DND-41 (cell line): ENCODE measurements around the gene ATG9A.

Experiments used
- ATAC-seq: fragments of 200-7000 bp; cut with Tn5 transposase; 3 replicates; pipeline ENCODE4 v1.9.1; 2021; ENCODE audit warnings: low read depth; ENCODE audit not compliant: insufficient read depth
- DNase-seq: peaks from one replicate; pipeline ENCODE4 v3.0.0-alpha.2; 2020
- H2AFZ ChIP-seq: 2 replicates; pipeline ENCODE4 v1.6.0; 2012; ENCODE audit warnings: low read depth, low read length
- H3K27ac ChIP-seq: 2 replicates; pipeline ENCODE4 v1.5.1; 2012; ENCODE audit warnings: low read length, inconsistent platforms
- H3K27me3 ChIP-seq: fragments of 200-600 bp; sonication (generic); 2 replicates; pipeline ENCODE4 v1.6.0; 2012; ENCODE audit warnings: low read length, mild to moderate bottlenecking, inconsistent platforms; ENCODE audit not compliant: insufficient read depth, poor library complexity
- H3K36me3 ChIP-seq: 2 replicates; pipeline ENCODE4 v1.5.1; 2012; ENCODE audit warnings: low read length, inconsistent platforms; ENCODE audit not compliant: insufficient read depth
- H3K4me1 ChIP-seq: 2 replicates; pipeline ENCODE4 v1.5.1; 2012; ENCODE audit warnings: mild to moderate bottlenecking, low read length; ENCODE audit not compliant: insufficient read depth
- H3K4me2 ChIP-seq: 2 replicates; pipeline ENCODE4 v1.6.0; 2012; ENCODE audit warnings: mild to moderate bottlenecking, moderate library complexity, low read length, inconsistent platforms; ENCODE audit not compliant: insufficient read depth
- H3K4me3 ChIP-seq, 2 experiments: fragments of 200-600 bp in 1 of 2; shearing (Covaris generic) in 1 of 2; 2 replicates each; pipeline ENCODE4 v1.5.1; 2012 to 2016; ENCODE audit warnings: inconsistent platforms in 2 of 2, low read length in 2 of 2, mild to moderate bottlenecking in 2 of 2, low read depth in 1 of 2, moderate library complexity in 1 of 2
- H3K79me2 ChIP-seq: 2 replicates; pipeline ENCODE4 v1.6.0; 2012; ENCODE audit warnings: low read length, inconsistent platforms; ENCODE audit not compliant: insufficient read depth
- H3K9ac ChIP-seq: 2 replicates; pipeline ENCODE4 v1.6.0; 2012; ENCODE audit warnings: low read depth, mild to moderate bottlenecking, inconsistent platforms, low read length, moderate library complexity
- H3K9me3 ChIP-seq: 2 replicates; pipeline ENCODE4 v1.5.1; 2012; ENCODE audit warnings: low read length, moderate library complexity, mild to moderate bottlenecking, inconsistent platforms; ENCODE audit not compliant: insufficient read depth, severe bottlenecking
- H4K20me1 ChIP-seq: 2 replicates; pipeline ENCODE4 v1.6.0; 2012; ENCODE audit warnings: low read length; ENCODE audit not compliant: insufficient read depth
- CTCF ChIP-seq: IDR thresholded peaks from 2 replicates; pipeline ENCODE4 v1.5.1; 2012; ENCODE audit warnings: borderline replicate concordance, low read length, moderate library complexity, mild to moderate bottlenecking; ENCODE audit not compliant: poor library complexity, severe bottlenecking; ENCODE audit errors: extremely low read depth
- EZH2 ChIP-seq: IDR thresholded peaks from 3 replicates; pipeline ENCODE4 v1.6.1; 2012; ENCODE audit warnings: borderline replicate concordance, low read depth, mild to moderate bottlenecking, moderate library complexity, low read length, inconsistent platforms; ENCODE audit not compliant: severe bottlenecking

The ATG9A gene

GRCh38 chr2:219274361-219274921, 45.0 kb upstream of the ATG9A start:
- Histone ChIP-seq H3K4me1 (peaks cover 18% of the 10 kb centered on the region), H3K4me2 (no peak overlapping the region), H3K4me3 (no peak overlapping the region), H3K9ac (no peak overlapping the region), H3K79me2 (no peaks in the 10 kb centered on the region), H3K27ac (no peak overlapping the region), H3K9me3 (no peaks in the 10 kb centered on the region), H2AFZ (no peak overlapping the region), H3K36me3 (no peaks in the 10 kb centered on the region), H3K27me3 (peaks cover 11% of the 10 kb centered on the region), H4K20me1 (peaks cover 4% of the 10 kb centered on the region; the same call in 1 of the 2 replicates)
- no peak for ATAC-seq
- DNase-seq, result no peak
- no peak for TF ChIP-seq EZH2
- no peak for TF ChIP-seq CTCF

- Histone ChIP-seq H3K9ac (no peak overlapping the region), H3K79me2 (no peaks in the 10 kb centered on the region), H3K27me3 (peaks cover 12% of the 10 kb centered on the region), H3K4me1 (peaks cover 16% of the 10 kb centered on the region), H3K36me3 (no peaks in the 10 kb centered on the region), H3K4me3 (no peak overlapping the region), H4K20me1 (peaks cover 4% of the 10 kb centered on the region; the same call in 1 of the 2 replicates), H3K27ac (no peak overlapping the region), H3K4me2 (no peak overlapping the region), H2AFZ (no peak overlapping the region), H3K9me3 (no peaks in the 10 kb centered on the region)
- no peak for ATAC-seq
- DNase-seq, result no peak
- TF ChIP-seq CTCF (no peak), EZH2 (no peak)
Observed at GRCh38 chr2:219273937-219274336, 44.5 kb upstream of the ATG9A start.

DNA sequence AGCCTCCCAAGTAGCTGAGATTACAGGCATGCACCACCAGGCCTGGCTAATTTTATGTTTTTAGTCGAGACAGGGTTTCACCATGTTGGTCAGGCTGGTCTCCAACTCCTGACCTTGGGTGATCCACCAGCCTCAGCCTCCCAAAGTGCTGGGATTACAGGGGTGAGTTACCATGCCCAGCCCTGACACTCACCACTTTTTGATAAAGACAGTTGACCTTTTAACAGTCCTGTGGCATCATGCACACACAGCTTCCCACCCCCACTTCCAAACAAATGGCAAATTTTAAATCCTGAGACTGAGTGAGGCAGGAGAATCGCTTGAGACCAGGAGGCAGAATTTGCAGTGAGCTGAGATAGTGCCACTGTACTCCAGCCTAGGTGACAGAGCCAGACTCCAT, 43.6 kb upstream of the ATG9A start:
- peaks cover 7% of the 10 kb centered on the region for H3K4me1 ChIP-seq
- H4K20me1 ChIP-seq, result peaks cover 4% of the 10 kb centered on the region; the same call in 1 of the 2 replicates
- H3K27ac ChIP-seq, result no peak overlapping the region
- H3K36me3 ChIP-seq, result no peaks in the 10 kb centered on the region
- H3K9me3 ChIP-seq, result no peaks in the 10 kb centered on the region
- H3K4me3 ChIP-seq, result no peak overlapping the region
- TF ChIP-seq CTCF, result no peak
- TF ChIP-seq EZH2, result no peak
- H3K9ac ChIP-seq, result no peak overlapping the region
- ATAC-seq (no peak), DNase-seq (no peak)
- no peaks in the 10 kb centered on the region for H3K79me2 ChIP-seq
- no peak overlapping the region for H3K4me2 ChIP-seq
- H3K27me3 ChIP-seq, result peaks cover 12% of the 10 kb centered on the region
- H2AFZ ChIP-seq, result no peak overlapping the region
